K562 (cell line): Measurements from ENCODE around the gene PPM1F. TPM values are rescaled to one million over a fixed set of nuclear protein-coding genes. Genes with fewer than 3 reads are reported as not detected.

Source experiments
- HMG20B ChIP-seq: fragments of 250-450 bp; sonication (Bioruptor Pico); IDR thresholded peaks from 2 replicates; pipeline ENCODE4 v1.5.0; 2021; ENCODE audit warnings: mild to moderate bottlenecking
- NFXL1 ChIP-seq: fragments of 450-650 bp; formaldehyde crosslinking; IDR thresholded peaks from 2 replicates; pipeline ENCODE4 v1.4.0; 2021; ENCODE audit warnings: mild to moderate bottlenecking
- SIX5 ChIP-seq, 2 experiments: IDR thresholded peaks; 2 replicates each; pipeline ENCODE4 v1.6.1; 2011; ENCODE audit warnings: low read length in 2 of 2, borderline replicate concordance in 1 of 2, low read depth in 1 of 2, mild to moderate bottlenecking in 1 of 2, moderate library complexity in 1 of 2; ENCODE audit not compliant: insufficient read depth in 1 of 2
- STAG1 ChIP-seq: sonication (generic); formaldehyde crosslinking; IDR thresholded peaks from 2 replicates; pipeline ENCODE4 v1.5.0; 2020; ENCODE audit warnings: missing genetic modification reagents, borderline replicate concordance
- U2AF2 ChIP-seq: fragments of 200-400 bp; formaldehyde crosslinking; optimal IDR thresholded peaks from 2 replicates; pipeline ENCODE3; 2017; ENCODE audit warnings: low read depth, mild to moderate bottlenecking, low read length
- ZNF311 ChIP-seq: fragments of 250-450 bp; sonication (Bioruptor Pico); IDR thresholded peaks from 2 replicates; pipeline ENCODE4 v1.4.0; 2020; ENCODE audit warnings: mild to moderate bottlenecking, moderate library complexity
- ZNF717 ChIP-seq: fragments of 250-450 bp; sonication (Bioruptor Pico); IDR thresholded peaks from 2 replicates; pipeline ENCODE4 v1.5.0; 2021
- polyA plus RNA-seq, 8 experiments: library from polyadenylated mRNA; depleted of rRNA in 4 of 8; stranded (reverse) in 5 of 8; unstranded in 3 of 8; fragments of >200 nt; fragmentation: Nextera tagmentation in 2 of 8; fragmentation: Illumina TruSeq in 1 of 8; extraction: Ambion mirVana in 2 of 8; extraction: Trizol in 1 of 8; gene quantifications; 2 replicates each; pipeline versions ENCODE4 v1.2.1 to v1.2.3, GENCODE V29; 2011 to 2014; ENCODE audit warnings: inconsistent platforms in 1 of 8, missing spikeins in 1 of 8
- total RNA-seq, 7 experiments: library from RNA; depleted of rRNA in 6 of 7; stranded (reverse); fragments of >200 nt in 6 of 7; fragmentation: Illumina TruSeq in 2 of 7; extraction: Trizol in 2 of 7; gene quantifications; 2 replicates each; pipeline versions ENCODE4 v1.2.1 to v1.2.3, GENCODE V29; 2011 to 2021; ENCODE audit warnings: low replicate concordance in 1 of 7
- TF ChIP-seq, protein P1 (sequence below), 2 experiments: fragments of 450-650 bp; formaldehyde crosslinking in 1 of 2; IDR thresholded peaks; 2 replicates each; pipeline versions ENCODE4 v1.4.0 to v1.6.1; 2014 to 2020; ENCODE audit warnings: mild to moderate bottlenecking in 2 of 2, borderline replicate concordance in 1 of 2, low read depth in 1 of 2
- TF ChIP-seq, protein P2 (sequence below): sonication (generic); formaldehyde crosslinking; IDR thresholded peaks from 2 replicates; pipeline ENCODE4 v1.9.0; 2022; ENCODE audit warnings: mild to moderate bottlenecking, missing genetic modification reagents
- TF ChIP-seq, protein P3 (sequence below), 2 experiments: IDR thresholded peaks; 2 replicates each; pipeline ENCODE4 v1.6.1; 2012; ENCODE audit warnings: improper control_type of control experiment in 2 of 2, low read depth in 2 of 2, low read length in 2 of 2, borderline replicate concordance in 1 of 2
- TF ChIP-seq, protein P4 (sequence below): sonication (generic); formaldehyde crosslinking; IDR thresholded peaks from 2 replicates; pipeline ENCODE4 v1.8.0; 2023; ENCODE audit warnings: mild to moderate bottlenecking, missing genetic modification reagents
- TF ChIP-seq, protein P5 (sequence below): fragments of 250-450 bp; sonication (Bioruptor Pico); IDR thresholded peaks from 2 replicates; pipeline ENCODE4 v1.8.0; 2021; ENCODE audit warnings: moderate library complexity, mild to moderate bottlenecking, inconsistent platforms

PPM1F gene
- total and polyA plus RNA-seq, 9 of the 15 experiments (the other 6 are each of a cell fraction or from before 2014, with no cell fraction given) = 2.1 to 159 (median 64.0) TPM

DNA sequence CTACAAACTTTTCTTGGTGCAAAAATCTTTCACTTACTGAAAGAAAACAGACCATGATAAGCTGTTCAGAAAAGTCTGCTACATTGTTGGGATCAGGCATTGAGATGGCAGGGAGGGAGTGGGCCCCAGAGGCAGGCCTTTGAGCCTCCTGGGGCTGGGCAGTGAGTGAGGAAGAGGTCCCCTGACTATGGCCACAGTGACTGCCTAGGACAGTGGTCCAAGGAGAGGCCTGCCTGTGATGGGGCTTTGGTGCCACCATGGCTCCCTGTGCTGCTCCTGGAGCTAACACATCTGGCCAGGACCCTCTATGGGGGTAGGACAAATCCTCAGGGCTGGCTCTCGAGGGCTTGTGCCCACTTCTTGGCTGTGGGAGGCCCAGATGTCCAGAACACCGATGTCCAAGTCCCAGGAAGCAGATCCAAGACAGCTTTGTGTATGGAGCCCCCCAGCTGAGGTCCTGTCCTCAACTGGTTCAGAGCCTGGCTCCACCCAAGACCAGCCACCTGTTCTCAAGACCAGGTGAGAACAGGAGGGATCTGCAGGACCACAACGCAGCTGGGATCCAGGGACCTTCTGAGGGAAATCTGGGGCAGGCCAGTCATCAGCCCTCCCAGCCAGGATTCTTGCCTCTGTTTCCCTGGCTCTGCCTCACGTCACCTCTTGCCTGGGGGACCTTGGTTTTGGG, 36.9 kb downstream of the PPM1F start (continued):
- TF ChIP-seq, protein P1, sequence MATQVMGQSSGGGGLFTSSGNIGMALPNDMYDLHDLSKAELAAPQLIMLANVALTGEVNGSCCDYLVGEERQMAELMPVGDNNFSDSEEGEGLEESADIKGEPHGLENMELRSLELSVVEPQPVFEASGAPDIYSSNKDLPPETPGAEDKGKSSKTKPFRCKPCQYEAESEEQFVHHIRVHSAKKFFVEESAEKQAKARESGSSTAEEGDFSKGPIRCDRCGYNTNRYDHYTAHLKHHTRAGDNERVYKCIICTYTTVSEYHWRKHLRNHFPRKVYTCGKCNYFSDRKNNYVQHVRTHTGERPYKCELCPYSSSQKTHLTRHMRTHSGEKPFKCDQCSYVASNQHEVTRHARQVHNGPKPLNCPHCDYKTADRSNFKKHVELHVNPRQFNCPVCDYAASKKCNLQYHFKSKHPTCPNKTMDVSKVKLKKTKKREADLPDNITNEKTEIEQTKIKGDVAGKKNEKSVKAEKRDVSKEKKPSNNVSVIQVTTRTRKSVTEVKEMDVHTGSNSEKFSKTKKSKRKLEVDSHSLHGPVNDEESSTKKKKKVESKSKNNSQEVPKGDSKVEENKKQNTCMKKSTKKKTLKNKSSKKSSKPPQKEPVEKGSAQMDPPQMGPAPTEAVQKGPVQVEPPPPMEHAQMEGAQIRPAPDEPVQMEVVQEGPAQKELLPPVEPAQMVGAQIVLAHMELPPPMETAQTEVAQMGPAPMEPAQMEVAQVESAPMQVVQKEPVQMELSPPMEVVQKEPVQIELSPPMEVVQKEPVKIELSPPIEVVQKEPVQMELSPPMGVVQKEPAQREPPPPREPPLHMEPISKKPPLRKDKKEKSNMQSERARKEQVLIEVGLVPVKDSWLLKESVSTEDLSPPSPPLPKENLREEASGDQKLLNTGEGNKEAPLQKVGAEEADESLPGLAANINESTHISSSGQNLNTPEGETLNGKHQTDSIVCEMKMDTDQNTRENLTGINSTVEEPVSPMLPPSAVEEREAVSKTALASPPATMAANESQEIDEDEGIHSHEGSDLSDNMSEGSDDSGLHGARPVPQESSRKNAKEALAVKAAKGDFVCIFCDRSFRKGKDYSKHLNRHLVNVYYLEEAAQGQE (IDR thresholded peaks at IDR 0.05; ENCODE audit: borderline replicate concordance) = no peak
- TF ChIP-seq, protein P1 (CRISPR knock-in tag; IDR thresholded peaks at IDR 0.05; ENCODE audit: low read depth) = 0 out of 2 replicates have a peak, but pooled peaks have one; percentile 27
- TF ChIP-seq HMG20B = no peak
- peak; percentile 59; the same call in 1 of the 2 replicates for TF ChIP-seq STAG1 (CRISPR knock-in tag)
- no peak for TF ChIP-seq ZNF717 (CRISPR knock-in tag)
- TF ChIP-seq, protein P2, sequence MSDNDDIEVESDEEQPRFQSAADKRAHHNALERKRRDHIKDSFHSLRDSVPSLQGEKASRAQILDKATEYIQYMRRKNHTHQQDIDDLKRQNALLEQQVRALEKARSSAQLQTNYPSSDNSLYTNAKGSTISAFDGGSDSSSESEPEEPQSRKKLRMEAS (CRISPR knock-in tag) = peak; percentile 17; the same call in 1 of the 2 replicates
- TF ChIP-seq ZNF311 = no peak
- TF ChIP-seq, protein P3, sequence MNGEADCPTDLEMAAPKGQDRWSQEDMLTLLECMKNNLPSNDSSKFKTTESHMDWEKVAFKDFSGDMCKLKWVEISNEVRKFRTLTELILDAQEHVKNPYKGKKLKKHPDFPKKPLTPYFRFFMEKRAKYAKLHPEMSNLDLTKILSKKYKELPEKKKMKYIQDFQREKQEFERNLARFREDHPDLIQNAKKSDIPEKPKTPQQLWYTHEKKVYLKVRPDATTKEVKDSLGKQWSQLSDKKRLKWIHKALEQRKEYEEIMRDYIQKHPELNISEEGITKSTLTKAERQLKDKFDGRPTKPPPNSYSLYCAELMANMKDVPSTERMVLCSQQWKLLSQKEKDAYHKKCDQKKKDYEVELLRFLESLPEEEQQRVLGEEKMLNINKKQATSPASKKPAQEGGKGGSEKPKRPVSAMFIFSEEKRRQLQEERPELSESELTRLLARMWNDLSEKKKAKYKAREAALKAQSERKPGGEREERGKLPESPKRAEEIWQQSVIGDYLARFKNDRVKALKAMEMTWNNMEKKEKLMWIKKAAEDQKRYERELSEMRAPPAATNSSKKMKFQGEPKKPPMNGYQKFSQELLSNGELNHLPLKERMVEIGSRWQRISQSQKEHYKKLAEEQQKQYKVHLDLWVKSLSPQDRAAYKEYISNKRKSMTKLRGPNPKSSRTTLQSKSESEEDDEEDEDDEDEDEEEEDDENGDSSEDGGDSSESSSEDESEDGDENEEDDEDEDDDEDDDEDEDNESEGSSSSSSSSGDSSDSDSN (IDR thresholded peaks at IDR 0.05; ENCODE audit: borderline replicate concordance in 1 of 2, low read depth in 2 of 2, low read length in 2 of 2) = no peak
- peak in 1 of 2 experiments; percentile 7; a peak in 1 of 4 replicates for TF ChIP-seq SIX5 (IDR thresholded peaks at IDR 0.05; ENCODE audit: borderline replicate concordance in 1 of 2, insufficient read depth in 1 of 2, low read depth in 1 of 2, low read length in 2 of 2)
- no peak for TF ChIP-seq U2AF2
- TF ChIP-seq, protein P4, sequence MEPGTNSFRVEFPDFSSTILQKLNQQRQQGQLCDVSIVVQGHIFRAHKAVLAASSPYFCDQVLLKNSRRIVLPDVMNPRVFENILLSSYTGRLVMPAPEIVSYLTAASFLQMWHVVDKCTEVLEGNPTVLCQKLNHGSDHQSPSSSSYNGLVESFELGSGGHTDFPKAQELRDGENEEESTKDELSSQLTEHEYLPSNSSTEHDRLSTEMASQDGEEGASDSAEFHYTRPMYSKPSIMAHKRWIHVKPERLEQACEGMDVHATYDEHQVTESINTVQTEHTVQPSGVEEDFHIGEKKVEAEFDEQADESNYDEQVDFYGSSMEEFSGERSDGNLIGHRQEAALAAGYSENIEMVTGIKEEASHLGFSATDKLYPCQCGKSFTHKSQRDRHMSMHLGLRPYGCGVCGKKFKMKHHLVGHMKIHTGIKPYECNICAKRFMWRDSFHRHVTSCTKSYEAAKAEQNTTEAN = no peak
- TF ChIP-seq, protein P5, sequence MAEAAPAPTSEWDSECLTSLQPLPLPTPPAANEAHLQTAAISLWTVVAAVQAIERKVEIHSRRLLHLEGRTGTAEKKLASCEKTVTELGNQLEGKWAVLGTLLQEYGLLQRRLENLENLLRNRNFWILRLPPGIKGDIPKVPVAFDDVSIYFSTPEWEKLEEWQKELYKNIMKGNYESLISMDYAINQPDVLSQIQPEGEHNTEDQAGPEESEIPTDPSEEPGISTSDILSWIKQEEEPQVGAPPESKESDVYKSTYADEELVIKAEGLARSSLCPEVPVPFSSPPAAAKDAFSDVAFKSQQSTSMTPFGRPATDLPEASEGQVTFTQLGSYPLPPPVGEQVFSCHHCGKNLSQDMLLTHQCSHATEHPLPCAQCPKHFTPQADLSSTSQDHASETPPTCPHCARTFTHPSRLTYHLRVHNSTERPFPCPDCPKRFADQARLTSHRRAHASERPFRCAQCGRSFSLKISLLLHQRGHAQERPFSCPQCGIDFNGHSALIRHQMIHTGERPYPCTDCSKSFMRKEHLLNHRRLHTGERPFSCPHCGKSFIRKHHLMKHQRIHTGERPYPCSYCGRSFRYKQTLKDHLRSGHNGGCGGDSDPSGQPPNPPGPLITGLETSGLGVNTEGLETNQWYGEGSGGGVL (CRISPR knock-in tag) = no peak
- TF ChIP-seq NFXL1 (CRISPR knock-in tag) = no peak
